Adrenal gland (tissue), 12 donors: ENCODE results near the gene HP. TPM values are rescaled to one million over a fixed set of nuclear protein-coding genes. Genes with fewer than 3 reads are reported as not detected.

Experiments used
- DNase-seq, 7 donors: peaks; one replicate each; pipeline ENCODE4 v3.0.0-alpha.2; 2019 to 2020
- H3K27ac ChIP-seq, 5 donors: fragments of 200-600 bp; sonication (generic) in 4 of 5; 1 replicate in 3 of 5; 2 replicates in 2 of 5; pipeline versions ENCODE4 v1.5.1 to v1.8.0; 2016 to 2020; ENCODE audit warnings: mild to moderate bottlenecking in 1 of 5
- H3K27me3 ChIP-seq: fragments of 200-600 bp; 2 replicates; pipeline ENCODE4 v1.8.0; 2021
- H3K36me3 ChIP-seq, 2 donors: fragments of 200-600 bp; replicated peaks in 1 of 2; 1 replicate in 1 of 2; 2 replicates in 1 of 2; pipeline versions ENCODE4 v1.5.1 to v1.8.0; 2018 to 2022
- H3K4me1 ChIP-seq, 2 donors: fragments of 200-600 bp; replicated peaks in 1 of 2; 1 replicate in 1 of 2; 2 replicates in 1 of 2; pipeline versions ENCODE4 v1.5.1 to v1.8.0; 2018 to 2021
- H3K4me3 ChIP-seq, 4 donors: fragments of 200-600 bp; sonication (generic) in 3 of 4; one replicate each; pipeline ENCODE4 v1.5.1; 2016 to 2018
- H3K9me3 ChIP-seq, 3 donors: fragments of 200-600 bp; sonication (generic) in 1 of 3; replicated peaks in 1 of 3; 1 replicate in 2 of 3; 2 replicates in 1 of 3; pipeline versions ENCODE4 v1.5.1 to v1.8.0; 2016 to 2021
- CTCF ChIP-seq, 6 experiments: fragments of 450-650 bp in 4 of 6; fragments of 200-600 bp in 2 of 6; sonication (generic) in 1 of 6; IDR thresholded peaks; 1 replicate in 5 of 6; 2 replicates in 1 of 6; pipeline versions ENCODE4 v1.5.1 to v1.8.0; 2016 to 2021; ENCODE audit warnings: antibody characterized with exemption in 6 of 6, mild to moderate bottlenecking in 2 of 6, moderate library complexity in 1 of 6
- POLR2A ChIP-seq, 2 donors: fragments of 450-650 bp; IDR thresholded peaks; one replicate each; pipeline ENCODE4 v1.6.1; 2017; ENCODE audit warnings: antibody characterized with exemption in 2 of 2, mild to moderate bottlenecking in 2 of 2, moderate library complexity in 1 of 2
- WGBS, 4 donors: extraction: QIAGEN DNeasy Blood & Tissue Kit in 2 of 4; methylation state at CpG; one replicate each; pipeline versions ENCODE4 v1.1.5 to v1.1.7; 2013 to 2017; 5-methylcytosine and 5-hydroxymethylcytosine counted together
- intact Hi-C, 2 donors: fragments of 100-400 bp; cut with DNase I; formaldehyde crosslinking; loops; one replicate each; pipeline versions ENCODE4 v1.14.1 to v1.15.0; 2022 to 2023
- polyA plus RNA-seq, 3 donors: library from polyadenylated mRNA; stranded (reverse); fragments of 200-250 nt in 2 of 3; fragments of 350-450 nt in 1 of 3; fragmentation: Illumina TruSeq in 1 of 3; extraction: RNeasy Lipid Tissue Mini Kit (QIAGEN cat#74804) in 1 of 3; gene quantifications; one replicate each; pipeline ENCODE4 v1.2.3, GENCODE V29; 2013 to 2014
- total RNA-seq, 9 donors: library from RNA; depleted of rRNA in 4 of 9; stranded (reverse); fragments of >200 nt in 4 of 9; fragments of 120-200 nt in 1 of 9; fragmentation: NEBNext Ultra II Directional in 1 of 9; extraction: Animal tissue kit (Norgen Biotek cat#: 25700) in 1 of 9; gene quantifications; one replicate each; pipeline versions ENCODE4 v1.1.0 to v1.2.4, GENCODE V29; 2013 to 2023
- donor health status: healthy with polysubstance abuse.
- donor health status: Bipolar disorder and iron deficiency.
- donor health status: DM: yes; HTN: yes; CAD: no.
- donor health status: DM: no; HTN: no; CAD: no.
- donor health status: DM: no; HTN: no; CAD: no.
- donor health status: DM: yes; HTN: yes; CAD: no.

HP gene
- total and polyA plus RNA-seq, 12 donors, result 0.28 to 113 (median 9.9) TPM

- no peak overlapping the region for H3K4me3 ChIP-seq
- DNase-seq, result no peak
- no peaks in the 10 kb centered on the region for H3K36me3 ChIP-seq
- H3K27ac ChIP-seq, result no peak overlapping the region
- no peaks in the 10 kb centered on the region for H3K9me3 ChIP-seq
- H3K27me3 ChIP-seq, result no peaks in the 10 kb centered on the region
- intact Hi-C loops, result no loop called here
- TF ChIP-seq POLR2A (IDR thresholded peaks at IDR 0.05), result no peak
- no peak for TF ChIP-seq CTCF (IDR thresholded peaks at IDR 0.05)
- 62 to 96% (median 77%) methylated on average over 3 of the region's 3 CpGs for WGBS, 4 donors
- H3K4me1 ChIP-seq, result no peaks in the 10 kb centered on the region
Measured at GRCh38 chr16:72043058-72043457, 11.2 kb upstream of the HP start.

DNA sequence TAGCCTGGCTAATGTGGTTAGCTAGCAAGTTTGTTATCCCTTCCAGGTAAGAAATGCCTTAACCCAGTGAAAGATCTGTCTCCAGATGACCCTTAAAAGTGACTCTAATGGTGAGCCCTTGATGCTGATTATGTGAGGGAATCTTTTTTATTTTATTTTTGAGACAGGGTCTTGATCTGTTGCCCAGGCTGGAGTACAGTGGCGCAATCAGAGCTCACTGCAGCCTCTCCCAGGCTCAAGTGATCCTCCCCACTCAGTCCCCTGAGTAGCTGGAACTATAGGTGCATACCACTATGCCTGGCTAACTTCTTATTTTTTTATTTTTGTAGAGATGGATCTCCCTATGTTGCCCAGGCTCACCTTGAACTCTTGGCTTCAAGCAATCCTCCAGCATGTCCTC, 10.8 kb upstream of the HP start:
- Histone ChIP-seq H3K4me1 (no peaks in the 10 kb centered on the region), H3K27ac (no peak overlapping the region), H3K27me3 (no peaks in the 10 kb centered on the region), H3K36me3 (no peaks in the 10 kb centered on the region), H3K4me3 (no peak overlapping the region), H3K9me3 (no peaks in the 10 kb centered on the region)
- no peak for TF ChIP-seq CTCF (IDR thresholded peaks at IDR 0.05)
- TF ChIP-seq POLR2A (IDR thresholded peaks at IDR 0.05), result no peak
- DNase-seq, result no peak
- intact Hi-C loops, result no loop called here
- 86 to 100% (median 97%) methylated on average over 1 of the region's 1 CpG for WGBS, 4 donors

- intact Hi-C loops, result no loop called here
- no peak for DNase-seq
- Histone ChIP-seq H3K36me3 (no peaks in the 10 kb centered on the region), H3K4me3 (no peak overlapping the region), H3K9me3 (no peaks in the 10 kb centered on the region), H3K27me3 (no peaks in the 10 kb centered on the region), H3K27ac (no peak overlapping the region), H3K4me1 (no peaks in the 10 kb centered on the region)
- 69 to 86% (median 82%) methylated on average over 6 of the region's 6 CpGs for WGBS, 4 donors
- TF ChIP-seq POLR2A (IDR thresholded peaks at IDR 0.05), result no peak
- TF ChIP-seq CTCF (IDR thresholded peaks at IDR 0.05), result no peak
Measured at GRCh38 chr16:72044296-72044695, 10.0 kb upstream of the HP start.

DNA sequence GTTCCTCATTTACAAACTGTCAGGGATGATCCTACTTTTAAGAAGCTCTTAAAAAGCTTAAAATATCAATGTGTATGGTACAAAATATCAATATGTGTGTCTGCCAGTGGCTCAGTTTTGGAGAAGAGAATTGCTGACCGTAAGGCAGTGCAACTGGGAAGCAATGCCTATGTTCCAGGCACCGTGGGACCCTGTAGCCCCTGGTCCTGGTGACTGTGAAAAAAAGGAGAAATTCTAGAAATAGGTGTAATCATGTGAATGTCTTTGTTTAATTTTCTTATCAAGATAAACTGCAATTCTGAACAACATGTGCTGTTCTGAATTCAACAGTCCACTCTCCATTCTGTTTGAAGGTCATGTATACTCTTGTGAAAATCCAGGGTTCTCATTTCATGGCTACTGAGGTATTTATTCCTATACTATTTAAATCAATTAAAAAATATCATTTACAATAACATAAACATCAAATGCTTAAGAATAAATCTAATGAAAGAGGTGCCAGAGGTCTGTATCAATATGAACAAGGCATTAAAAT, 9.4 kb upstream of the HP start:
- no peaks in the 10 kb centered on the region for H3K9me3 ChIP-seq
- no peak overlapping the region for H3K4me3 ChIP-seq

More for the DNA sequence above, 9.4 kb upstream of the HP start:
- Histone ChIP-seq H3K4me1 (no peaks in the 10 kb centered on the region), H3K27ac (no peak overlapping the region), H3K27me3 (no peaks in the 10 kb centered on the region), H3K36me3 (no peaks in the 10 kb centered on the region)
- TF ChIP-seq CTCF (IDR thresholded peaks at IDR 0.05) (no peak), POLR2A (IDR thresholded peaks at IDR 0.05) (no peak)
- intact Hi-C loops, result no loop called here
- no peak for DNase-seq
- 63 to 95% (median 76%) methylated on average over 2 of the region's 2 CpGs for WGBS, 4 donors
